Measurements from ENCODE around the gene DPYSL5.

- TF ChIP-seq POLR2A (IDR thresholded peaks at IDR 0.05) (no peak), CTCF (IDR thresholded peaks at IDR 0.05) (no peak)
Measured at GRCh38 chr2:26801328-26801727, 46.6 kb upstream of the DPYSL5 start.
